GM19238 (cell line): ENCODE results near the gene KLHL13.
"Not testable (repeated sequence)": the region's sequence is repeated elsewhere in the genome, so short reads cannot be mapped to it uniquely, and the experiment has no call there.

ENCODE experiments used
- DNase-seq: peaks from one replicate; pipeline ENCODE4 v3.0.0; 2011; ENCODE audit warnings: low spot score; ENCODE audit not compliant: insufficient read length

KLHL13 gene, protein sequence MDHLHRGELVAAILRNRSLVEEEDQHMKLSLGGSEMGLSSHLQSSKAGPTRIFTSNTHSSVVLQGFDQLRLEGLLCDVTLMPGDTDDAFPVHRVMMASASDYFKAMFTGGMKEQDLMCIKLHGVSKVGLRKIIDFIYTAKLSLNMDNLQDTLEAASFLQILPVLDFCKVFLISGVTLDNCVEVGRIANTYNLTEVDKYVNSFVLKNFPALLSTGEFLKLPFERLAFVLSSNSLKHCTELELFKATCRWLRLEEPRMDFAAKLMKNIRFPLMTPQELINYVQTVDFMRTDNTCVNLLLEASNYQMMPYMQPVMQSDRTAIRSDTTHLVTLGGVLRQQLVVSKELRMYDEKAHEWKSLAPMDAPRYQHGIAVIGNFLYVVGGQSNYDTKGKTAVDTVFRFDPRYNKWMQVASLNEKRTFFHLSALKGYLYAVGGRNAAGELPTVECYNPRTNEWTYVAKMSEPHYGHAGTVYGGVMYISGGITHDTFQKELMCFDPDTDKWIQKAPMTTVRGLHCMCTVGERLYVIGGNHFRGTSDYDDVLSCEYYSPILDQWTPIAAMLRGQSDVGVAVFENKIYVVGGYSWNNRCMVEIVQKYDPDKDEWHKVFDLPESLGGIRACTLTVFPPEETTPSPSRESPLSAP

DNA sequence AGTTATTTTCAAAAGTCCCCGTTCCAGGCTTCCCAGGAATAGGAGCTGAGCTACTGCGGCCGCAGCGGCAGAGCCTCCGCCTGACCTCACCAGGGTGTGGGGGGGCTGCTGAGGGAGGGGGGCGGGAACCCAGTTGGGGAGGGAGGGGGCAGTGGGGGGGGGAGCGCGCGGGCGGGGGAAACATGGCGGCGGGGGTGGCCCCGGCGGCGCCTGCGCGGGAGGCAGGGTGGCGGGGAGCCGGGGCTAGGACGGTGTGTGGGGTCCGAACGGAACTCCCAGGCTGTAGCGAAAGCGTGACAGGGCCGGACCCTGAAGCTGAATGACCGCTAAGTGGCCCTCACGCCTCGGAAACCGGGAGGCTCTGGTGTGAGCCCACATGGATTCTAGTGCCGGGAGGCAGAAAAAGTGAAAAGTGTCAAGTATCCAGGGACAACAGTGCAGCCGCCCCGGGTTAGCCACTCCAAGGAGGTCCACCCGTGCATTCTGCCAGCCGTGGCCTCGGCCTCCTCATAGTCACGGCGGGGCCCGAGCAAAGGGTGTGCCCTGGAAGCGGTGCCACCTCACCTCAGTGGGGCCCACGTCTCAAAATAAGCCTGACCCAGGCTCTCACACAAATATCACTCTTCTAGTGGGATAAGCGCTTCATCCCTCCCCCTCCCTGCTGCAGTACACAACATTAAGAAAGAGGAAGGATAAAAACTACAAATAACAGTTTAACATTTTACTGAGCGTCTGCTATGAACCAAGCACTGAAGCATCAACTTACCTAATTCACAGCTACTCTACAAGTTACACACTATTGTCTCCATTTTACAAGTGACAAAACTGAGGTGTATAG lies at the start of gene KLHL13:
TSS of gene KLHL13 (minus strand) at position 98 of the 838 bp plus-strand sequence. CDS start 88,337 bp downstream, outside the sequence.
- DNase-seq: no peak

DNA sequence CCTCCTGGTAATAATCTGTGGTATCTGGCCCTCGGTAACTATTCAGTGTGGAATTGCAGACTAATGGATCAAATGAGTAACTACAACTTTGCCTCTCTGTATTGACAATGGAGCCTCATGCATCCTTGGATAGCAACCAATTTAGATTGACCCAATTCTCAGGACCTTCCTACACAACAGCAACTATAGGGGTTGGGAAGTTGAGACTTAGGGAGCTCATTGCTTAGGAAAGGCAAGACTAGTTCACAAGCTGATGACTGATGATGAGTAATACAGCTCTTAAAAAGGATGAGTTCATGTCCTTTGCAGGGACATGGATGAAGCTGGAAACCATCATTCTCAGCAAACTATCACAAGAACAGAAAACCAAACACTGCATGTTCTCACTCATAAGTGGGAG lies 47.5 kb upstream of the KLHL13 start:
- DNase-seq: no peak

DNA sequence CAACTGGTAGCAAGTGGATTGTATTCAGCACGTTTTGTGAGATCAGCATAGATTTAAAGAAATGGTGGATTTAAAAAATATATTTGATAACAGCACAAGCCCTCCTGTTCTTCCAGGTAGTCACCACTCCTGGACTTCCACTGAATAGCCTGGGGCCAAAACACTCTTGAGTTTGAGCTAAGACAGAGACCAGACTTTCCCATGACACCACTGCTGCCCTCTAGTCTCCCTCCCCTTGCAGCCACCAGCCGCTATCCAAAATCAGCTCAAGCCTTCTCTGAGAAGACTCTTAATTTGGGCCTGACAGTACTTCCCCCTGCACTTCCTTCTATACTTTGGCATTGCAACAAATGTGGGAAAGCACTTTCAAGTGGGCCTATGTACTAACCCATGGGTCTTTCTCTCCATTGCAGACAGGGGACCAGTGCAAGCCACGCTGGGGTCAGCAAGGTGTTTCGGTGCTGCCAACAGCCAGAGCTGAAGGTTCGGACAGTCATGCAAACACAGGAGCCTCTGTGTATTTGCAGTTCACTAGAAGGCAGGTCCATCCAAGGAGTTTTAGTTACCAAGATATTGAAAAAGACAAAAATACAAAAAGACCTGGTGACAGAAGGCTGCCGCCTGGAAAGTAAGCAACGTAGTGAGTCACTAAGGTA lies 40.5 kb upstream of the KLHL13 start:
- DNase-seq: no peak

DNA sequence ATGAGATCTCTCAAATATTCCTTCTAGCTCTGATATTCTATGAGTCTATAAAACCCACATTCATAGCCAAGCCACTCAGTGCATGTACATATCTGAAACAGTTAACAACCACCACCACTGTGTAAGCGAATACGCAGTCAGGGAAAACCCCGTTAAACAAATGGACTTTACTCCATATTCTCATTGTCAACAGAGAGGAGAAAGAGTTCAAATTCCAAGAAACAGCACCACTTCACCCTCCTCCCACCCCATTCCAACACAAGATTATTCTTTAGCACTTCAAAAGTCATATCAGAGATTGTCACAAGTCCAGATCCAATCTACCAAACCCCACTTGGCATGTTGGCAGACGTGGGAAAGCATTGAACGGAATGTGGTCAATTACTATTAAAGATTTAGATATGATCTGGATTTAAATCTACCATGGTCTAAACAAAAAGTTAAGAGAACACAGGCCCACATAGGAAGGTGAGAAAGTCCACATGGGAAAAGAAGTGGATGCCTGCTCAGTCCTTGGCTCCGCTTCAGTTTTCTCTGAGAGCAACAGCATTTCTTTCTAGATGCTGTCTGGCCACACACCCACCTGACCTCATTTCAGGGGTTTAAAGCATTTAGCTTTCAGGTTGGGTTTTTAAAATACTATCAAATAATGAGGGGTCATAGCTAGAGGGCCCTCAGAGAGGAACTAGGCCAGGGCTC lies 39.8 kb upstream of the KLHL13 start:
- no peak for DNase-seq

DNA sequence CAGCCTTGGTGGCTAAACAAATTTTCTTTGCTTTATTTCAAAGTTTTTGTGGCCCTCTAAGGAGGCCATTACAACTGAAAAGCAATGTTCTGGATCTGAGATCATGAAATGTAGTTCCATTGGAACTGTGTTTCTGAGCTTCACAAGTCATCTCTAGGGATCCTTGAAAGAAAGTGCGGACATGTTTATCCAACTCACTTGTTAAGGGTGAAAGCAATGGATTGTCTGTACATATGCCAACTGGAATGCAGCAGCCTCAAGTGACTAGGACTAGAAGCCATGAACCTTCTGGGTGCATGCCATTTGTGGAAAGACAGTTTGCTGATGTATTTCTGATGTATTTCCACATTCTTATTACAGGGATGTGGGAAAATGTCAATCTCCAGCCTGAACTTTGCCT lies 36.7 kb upstream of the KLHL13 start:
- no peak for DNase-seq

DNA sequence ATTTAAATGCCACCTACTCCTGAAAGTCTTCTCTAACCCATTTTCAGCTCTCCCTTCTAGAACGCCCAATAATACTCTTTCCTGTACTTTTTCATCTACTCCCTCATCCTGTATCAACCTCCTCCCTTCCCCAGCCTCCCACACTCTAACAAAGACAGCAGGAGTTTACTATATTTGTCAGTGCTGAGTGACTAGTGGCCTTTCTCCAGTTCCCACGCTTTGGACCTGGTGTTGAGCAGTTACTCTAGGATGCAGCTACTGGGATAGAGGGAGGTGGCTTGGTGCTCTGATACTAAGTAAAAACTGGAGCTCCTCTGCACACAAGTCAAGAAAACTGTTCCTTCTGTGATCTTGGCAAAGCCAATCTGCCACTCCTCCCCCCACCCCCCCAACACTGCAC lies 36.1 kb upstream of the KLHL13 start:
- DNase-seq: no peak

DNA sequence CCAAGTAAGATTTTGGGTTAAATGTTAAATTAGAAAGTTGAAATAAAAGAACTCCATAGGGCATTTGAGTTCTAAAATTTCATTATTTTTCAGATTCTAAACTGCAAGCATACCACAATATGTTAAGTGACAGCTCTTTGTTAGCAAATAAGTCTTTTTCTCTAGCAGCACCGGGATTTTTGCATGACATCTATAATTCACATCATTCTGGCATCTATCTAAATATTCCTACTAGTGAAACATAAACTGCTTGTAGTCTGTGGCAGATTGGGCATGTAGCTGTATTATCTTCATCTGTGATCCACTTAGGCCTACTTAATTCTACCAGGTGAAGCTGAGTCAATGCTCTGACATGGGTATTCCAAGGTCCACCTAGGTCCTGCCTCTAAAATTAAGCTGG lies 32.1 kb upstream of the KLHL13 start:
- no peak for DNase-seq

DNA sequence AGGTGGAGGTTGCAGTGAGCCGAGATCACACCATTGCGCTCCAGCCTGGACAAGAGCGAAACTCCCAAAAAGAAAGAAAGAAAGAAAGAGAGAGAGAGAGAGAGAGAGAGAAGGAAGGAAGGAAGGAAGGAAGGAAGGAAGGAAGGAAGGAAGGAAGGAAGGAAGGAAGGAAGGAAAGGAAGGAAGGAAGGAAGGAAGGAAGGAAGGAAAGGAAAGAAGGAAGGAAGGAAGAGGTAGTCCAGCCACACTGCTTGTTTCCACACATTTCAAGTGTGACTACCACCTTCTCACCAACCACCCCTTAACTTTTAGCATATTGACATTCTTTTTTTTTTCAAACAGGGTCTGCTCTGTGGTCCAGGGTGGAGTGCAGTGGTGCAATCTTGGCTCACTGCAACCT lies 31.2 kb upstream of the KLHL13 start:
- DNase-seq: not testable (repeated sequence)

DNA sequence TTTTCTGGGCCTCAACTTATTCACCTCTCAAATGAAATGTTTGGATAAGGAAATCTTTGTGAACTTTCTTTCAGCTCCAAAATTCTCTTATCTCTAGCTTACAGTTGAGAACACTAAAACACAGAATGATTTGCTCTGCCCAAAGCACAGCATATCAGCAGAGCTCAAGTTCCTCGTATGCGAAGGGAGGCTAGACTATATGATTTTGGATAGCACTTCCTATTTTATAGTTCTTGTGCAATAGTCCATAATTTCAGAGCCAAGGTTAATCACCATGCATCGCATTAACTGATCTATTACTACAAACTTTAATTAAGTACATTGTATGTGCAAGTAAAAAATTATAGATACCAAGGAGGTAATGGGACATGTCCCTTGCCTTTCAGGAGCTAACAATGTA lies 27.0 kb upstream of the KLHL13 start:
- no peak for DNase-seq

DNA sequence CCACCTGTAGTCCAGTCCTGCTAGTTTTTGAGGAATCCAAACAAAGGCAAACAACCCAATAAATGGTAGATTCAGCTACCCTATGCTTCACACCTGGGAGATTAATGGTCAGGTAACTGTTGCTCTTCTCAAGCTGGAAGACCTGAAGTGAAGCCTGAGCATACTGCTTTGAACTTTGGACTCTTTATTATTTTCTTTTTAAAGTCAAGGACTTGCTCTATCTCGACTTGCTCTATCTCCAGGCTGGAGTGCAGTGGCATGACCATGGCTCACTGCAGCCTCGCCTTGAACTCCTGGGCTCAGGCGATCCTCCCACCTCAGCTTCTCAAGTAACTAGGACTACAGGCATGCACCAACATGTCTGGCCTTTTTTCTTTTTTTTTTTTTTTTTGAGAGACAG lies 14.7 kb upstream of the KLHL13 start:
- no peak for DNase-seq

DNA sequence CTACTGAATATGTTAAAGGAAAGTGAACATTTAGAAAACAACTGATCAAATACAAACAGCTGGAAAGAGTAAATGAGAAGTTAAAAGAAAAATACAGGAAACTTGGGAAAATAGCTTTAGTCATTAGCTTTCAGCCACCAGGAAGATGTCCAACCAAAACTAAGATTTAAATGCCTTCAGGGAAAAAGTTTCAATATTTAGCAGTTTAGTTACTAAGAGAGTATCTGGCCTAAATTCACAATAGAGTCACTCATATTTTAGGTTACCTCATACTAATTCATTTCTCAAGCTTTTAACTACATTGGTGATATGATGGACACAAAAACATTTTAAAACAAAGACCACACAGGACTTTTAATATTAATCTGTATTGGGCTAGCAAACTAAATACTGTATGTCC lies 13.1 kb upstream of the KLHL13 start:
- DNase-seq: no peak

DNA sequence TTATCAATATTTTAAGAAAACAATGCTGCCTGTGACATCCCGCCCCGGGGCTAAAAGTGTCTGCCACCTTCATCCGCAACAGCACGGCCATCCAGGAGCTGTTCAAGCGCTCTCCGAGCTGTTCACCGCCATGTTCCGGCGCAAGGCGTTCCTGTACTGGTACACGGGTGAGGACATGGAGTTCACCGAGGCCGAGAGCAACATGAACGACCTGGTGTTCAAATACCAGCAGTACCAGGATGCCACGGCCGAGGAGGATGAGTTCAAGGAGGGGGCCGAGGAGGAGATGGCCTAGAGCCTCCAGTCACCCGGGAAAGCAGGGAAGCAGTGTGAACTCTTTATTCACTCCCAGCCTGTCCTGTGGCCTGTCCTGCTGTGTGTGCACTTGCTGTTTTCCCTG lies 12.1 kb upstream of the KLHL13 start:
- no peak for DNase-seq

DNA sequence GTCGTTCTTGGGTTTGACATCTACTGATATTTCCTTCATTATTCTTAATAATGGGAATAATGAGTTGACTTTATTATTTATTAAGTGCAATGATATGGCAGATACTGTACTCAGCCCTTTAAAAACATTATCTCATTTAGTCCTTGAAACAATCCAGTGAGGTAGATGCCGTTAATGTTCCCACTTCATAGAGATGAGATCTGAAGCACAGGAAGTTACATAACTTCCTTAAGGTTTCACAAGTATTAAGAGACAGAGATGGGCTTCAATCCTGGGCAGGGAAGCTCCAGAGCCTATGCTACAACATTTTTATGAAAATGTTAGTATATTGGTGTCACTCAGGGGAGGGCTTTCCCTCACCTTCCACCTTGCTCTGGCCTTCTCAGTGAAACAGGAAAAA lies 9.7 kb upstream of the KLHL13 start:
- no peak for DNase-seq

DNA sequence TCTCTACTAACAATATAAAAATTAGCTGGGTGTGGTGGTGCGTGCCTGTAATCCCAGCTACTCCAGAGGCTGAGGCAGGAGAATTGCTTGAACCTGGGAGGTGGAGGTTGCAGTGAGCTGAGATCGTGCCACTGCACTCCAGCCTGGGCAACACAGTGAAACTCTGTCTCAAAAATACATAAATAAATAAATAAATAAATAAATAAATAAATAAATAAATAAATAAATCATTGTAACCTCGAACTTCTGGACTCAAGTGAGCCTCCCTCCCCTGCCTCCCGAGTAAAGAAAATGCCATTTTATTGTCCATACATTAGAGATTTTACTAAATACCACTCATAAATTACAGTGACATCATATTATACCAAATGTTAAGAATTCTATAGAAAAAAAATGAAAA lies 7.6 kb upstream of the KLHL13 start:
- DNase-seq: not testable (repeated sequence)

DNA sequence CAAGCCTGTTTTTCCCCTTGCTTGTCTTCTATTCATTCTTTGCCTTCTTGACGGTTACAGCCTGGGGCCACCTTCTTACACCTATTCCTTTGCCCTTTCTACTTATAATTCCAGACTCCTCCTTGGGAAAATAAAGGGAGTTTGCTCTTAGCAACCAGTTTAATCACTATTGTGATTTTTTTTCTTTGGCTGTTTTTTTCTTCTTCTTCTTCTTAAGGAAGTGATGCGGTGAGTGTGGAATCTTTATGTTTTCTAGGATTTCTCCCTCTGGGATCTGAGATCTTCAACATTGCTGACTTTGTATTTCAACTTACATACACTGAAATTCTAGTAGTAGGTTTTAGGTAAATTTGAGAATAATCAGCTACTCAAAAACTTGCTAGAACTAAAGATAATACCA lies 1.1 kb upstream of the KLHL13 start:
- no peak for DNase-seq

DNA sequence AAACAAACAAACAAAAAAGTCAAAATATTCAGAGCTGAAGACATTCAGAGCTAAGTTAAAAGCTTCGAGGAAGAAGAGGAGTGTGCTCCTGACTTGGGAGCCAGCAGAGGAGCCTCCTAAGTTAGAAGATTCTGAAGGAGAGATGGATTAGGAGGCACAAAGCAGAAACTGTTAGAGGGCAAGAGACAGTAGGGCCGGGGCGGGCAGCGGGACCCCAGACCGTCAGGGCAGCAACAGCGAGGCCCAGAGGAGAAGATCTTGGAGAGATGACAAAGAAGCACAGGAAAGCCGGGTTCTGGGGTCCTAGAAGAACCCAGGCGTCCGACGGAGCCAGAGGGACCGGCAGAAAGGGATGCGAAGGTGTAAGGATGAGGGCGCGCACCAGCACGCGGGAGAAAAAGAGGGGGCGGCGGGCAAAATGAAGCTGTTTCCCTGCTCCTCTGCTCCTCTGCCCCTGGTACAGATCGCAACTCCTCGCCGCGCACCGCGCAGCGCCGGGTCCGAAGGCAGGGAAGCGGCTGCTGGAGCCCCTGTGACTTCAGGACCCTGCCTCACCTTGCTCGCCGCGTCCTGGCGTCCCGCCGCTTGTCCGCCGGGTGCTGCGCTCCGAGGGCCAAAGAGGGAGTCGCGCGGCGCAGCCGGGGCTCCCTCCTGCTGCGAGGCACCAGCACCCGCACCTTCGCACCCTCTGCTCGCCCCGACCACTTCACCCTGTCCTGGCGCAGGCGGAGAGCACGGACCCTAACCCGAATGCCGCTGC lies 477 bp downstream of the KLHL13 start:
- DNase-seq: no peak

DNA sequence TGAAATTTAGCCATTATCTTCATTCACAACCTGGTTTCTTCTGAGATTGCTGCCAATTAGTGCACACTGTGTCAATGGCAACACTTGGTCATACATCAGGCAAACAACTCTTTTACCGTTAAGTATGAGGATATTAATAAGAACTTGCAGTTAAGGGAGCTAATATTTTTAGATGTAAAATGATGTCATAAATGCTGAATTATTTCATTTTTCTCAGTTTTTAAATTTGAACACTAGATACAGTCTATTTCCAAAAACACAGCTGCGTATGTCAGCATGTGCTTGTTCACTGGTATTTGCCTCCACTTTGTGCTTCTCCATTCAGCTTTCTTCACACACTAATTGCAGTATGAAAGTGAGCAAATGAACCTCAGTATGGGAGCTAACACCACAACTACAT lies 1.6 kb downstream of the KLHL13 start:
- DNase-seq: no peak

DNA sequence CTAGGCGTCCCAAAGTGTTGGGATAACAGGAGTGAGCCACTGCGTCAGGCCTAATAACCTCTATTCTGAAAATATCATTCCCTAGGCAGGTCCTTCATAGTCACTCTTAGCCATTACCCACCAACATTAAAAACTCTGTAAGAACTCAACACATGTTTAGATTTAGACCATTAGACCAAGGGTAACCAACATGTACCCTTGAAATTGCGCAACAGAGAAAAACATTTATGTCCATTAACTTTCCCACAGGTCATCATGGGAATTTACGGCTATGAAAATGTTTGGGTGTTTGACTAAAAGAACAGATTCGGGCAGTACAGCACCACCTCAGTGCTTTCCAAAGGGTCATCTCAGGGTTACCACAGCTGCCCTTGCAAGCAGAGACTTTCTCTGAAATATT lies 7.5 kb downstream of the KLHL13 start:
- no peak for DNase-seq

DNA sequence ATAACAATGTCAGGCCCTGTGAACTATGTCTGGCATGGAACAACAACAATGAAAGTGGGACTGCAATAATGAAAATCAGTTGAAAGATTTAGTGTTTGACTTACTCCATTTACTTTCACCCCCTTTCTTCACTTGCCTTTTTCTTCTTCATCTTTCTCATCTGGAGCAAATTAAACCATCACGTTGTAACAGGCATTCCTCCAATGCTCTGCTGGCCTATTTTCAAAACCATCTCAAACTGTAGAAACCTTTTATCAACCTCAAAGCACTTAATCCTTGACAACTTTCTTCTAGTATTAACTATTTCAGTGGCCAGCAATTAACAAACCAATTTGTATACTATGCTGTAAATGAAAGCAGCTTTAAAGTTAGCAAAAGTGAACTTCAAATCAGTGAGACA lies 8.3 kb downstream of the KLHL13 start:
- no peak for DNase-seq

DNA sequence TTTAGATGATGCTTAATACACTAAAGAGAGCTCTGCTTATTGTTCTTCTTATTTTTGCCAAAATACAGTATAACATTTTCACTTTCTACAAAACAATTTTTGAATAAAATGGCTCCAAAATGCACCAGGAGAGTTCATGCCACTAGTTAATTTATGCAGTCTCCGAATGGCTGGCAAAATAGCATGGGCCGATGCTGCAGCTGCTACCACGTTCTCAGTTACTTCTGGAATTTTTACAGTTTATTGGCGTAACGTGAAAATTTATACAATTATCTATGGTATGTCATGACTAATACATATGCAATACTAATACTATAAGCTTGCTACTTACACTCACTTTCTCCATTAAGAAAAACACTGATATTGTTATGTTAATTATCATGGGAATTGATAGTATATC lies 16.5 kb downstream of the KLHL13 start:
- DNase-seq: no peak
